HEK293 (cell line): ENCODE results near the gene CRB2.

Source experiments
- CTCF ChIA-PET: fragments of 350-600 bp; formaldehyde crosslinking; extraction: SDS; loops from one replicate; lab custom pipeline; 2021; ENCODE audit warnings: antibody characterized with exemption; lab: Yijun Ruan, JAX
- POLR2A ChIA-PET: fragments of 300-600 bp; formaldehyde crosslinking; extraction: SDS; loops from one replicate; lab custom pipeline; 2020; ENCODE audit warnings: antibody characterized with exemption, inconsistent platforms; lab: Yijun Ruan, JAX
- H3K27ac ChIP-seq: fragments of 200-500 bp; sonication (Bioruptor generic); 2 replicates; pipeline ENCODE4 v1.5.1; 2014; ENCODE audit warnings: low read depth, low read length, control low read depth, inconsistent platforms; ENCODE audit errors: extremely low read depth
- H3K36me3 ChIP-seq, 2 experiments: fragments of 200-500 bp in 1 of 2; sonication (Bioruptor generic) in 1 of 2; 1 replicate in 1 of 2; 2 replicates in 1 of 2; pipeline ENCODE4 v1.5.1; 2014 to 2017; ENCODE audit warnings: inconsistent platforms in 2 of 2, low read length in 2 of 2; ENCODE audit not compliant: control insufficient read depth in 2 of 2, insufficient read depth in 1 of 2
- H3K4me1 ChIP-seq: fragments of 200-500 bp; sonication (Bioruptor generic); 2 replicates; pipeline ENCODE4 v1.5.1; 2014; ENCODE audit warnings: mild to moderate bottlenecking, low read length, inconsistent platforms; ENCODE audit not compliant: control insufficient read depth, insufficient read depth
- H3K4me3 ChIP-seq: 2 replicates; pipeline ENCODE4 v1.5.1; 2011; ENCODE audit warnings: low read depth, mild to moderate bottlenecking, control low read depth, low read length, moderate library complexity
- H3K9me3 ChIP-seq: fragments of 200-500 bp; sonication (Bioruptor generic); 2 replicates; pipeline ENCODE4 v1.5.1; 2014; ENCODE audit warnings: low read depth, low read length, inconsistent platforms; ENCODE audit not compliant: control insufficient read depth, insufficient read depth
- EGR2 ChIP-seq: fragments of 450-650 bp; formaldehyde crosslinking; IDR thresholded peaks from 2 replicates; pipeline ENCODE4 v1.5.1; 2016; ENCODE audit warnings: low read depth, missing biosample characterization, missing genetic modification characterization
- GLIS2 ChIP-seq: fragments of 450-650 bp; formaldehyde crosslinking; IDR thresholded peaks from 2 replicates; pipeline ENCODE4 v1.5.1; 2016; ENCODE audit warnings: missing biosample characterization, missing genetic modification characterization
- IKZF3 ChIP-seq: fragments of 450-650 bp; IDR thresholded peaks from 2 replicates; pipeline ENCODE4 v1.5.0; 2018; ENCODE audit warnings: missing biosample characterization, mild to moderate bottlenecking, missing genetic modification characterization, moderate library complexity
- RBAK ChIP-seq: fragments of 450-650 bp; formaldehyde crosslinking; IDR thresholded peaks from 2 replicates; pipeline ENCODE4 v1.5.1; 2016; ENCODE audit warnings: missing biosample characterization, missing genetic modification characterization
- WT1 ChIP-seq: fragments of 450-650 bp; formaldehyde crosslinking; IDR thresholded peaks from 2 replicates; pipeline ENCODE4 v1.5.1; 2016; ENCODE audit warnings: missing biosample characterization, missing genetic modification characterization
- ZBTB17 ChIP-seq: fragments of 450-650 bp; formaldehyde crosslinking; IDR thresholded peaks from 2 replicates; pipeline ENCODE4 v1.5.1; 2016; ENCODE audit warnings: missing biosample characterization, missing genetic modification characterization
- ZBTB20 ChIP-seq: fragments of 450-650 bp; formaldehyde crosslinking; IDR thresholded peaks from 2 replicates; pipeline ENCODE4 v1.5.1; 2016; ENCODE audit warnings: missing biosample characterization, missing genetic modification characterization
- ZFHX2 ChIP-seq: fragments of 450-650 bp; formaldehyde crosslinking; conservative IDR thresholded peaks from 2 replicates; pipeline ENCODE4 v1.5.1; 2016; ENCODE audit warnings: missing biosample characterization, missing genetic modification characterization
- ZNF121 ChIP-seq: fragments of 450-650 bp; formaldehyde crosslinking; IDR thresholded peaks from 2 replicates; pipeline ENCODE4 v1.5.1; 2016; ENCODE audit warnings: missing biosample characterization, missing genetic modification characterization
- ZNF140 ChIP-seq: fragments of 450-650 bp; formaldehyde crosslinking; IDR thresholded peaks from 2 replicates; pipeline ENCODE4 v1.5.1; 2016; ENCODE audit warnings: missing biosample characterization, missing genetic modification characterization
- ZNF175 ChIP-seq: fragments of 450-650 bp; formaldehyde crosslinking; IDR thresholded peaks from 2 replicates; pipeline ENCODE4 v1.5.1; 2016; ENCODE audit warnings: missing biosample characterization, missing genetic modification characterization
- ZNF223 ChIP-seq: fragments of 450-650 bp; formaldehyde crosslinking; IDR thresholded peaks from 2 replicates; pipeline ENCODE4 v1.5.1; 2016; ENCODE audit warnings: missing biosample characterization, missing genetic modification characterization
- ZNF324 ChIP-seq: fragments of 450-650 bp; formaldehyde crosslinking; IDR thresholded peaks from 2 replicates; pipeline ENCODE4 v1.5.1; 2016; ENCODE audit warnings: missing biosample characterization, missing genetic modification characterization
- ZNF521 ChIP-seq: fragments of 450-650 bp; formaldehyde crosslinking; IDR thresholded peaks from 2 replicates; pipeline ENCODE4 v1.5.1; 2017; ENCODE audit warnings: missing biosample characterization, mild to moderate bottlenecking, missing genetic modification characterization
- ZNF600 ChIP-seq: fragments of 450-650 bp; formaldehyde crosslinking; IDR thresholded peaks from 2 replicates; pipeline ENCODE4 v1.5.1; 2016; ENCODE audit warnings: missing biosample characterization, missing genetic modification characterization
- ZNF664 ChIP-seq: fragments of 450-650 bp; formaldehyde crosslinking; IDR thresholded peaks from 2 replicates; pipeline ENCODE4 v1.5.1; 2016; ENCODE audit warnings: missing biosample characterization, missing genetic modification characterization
- ZNF707 ChIP-seq: fragments of 450-650 bp; formaldehyde crosslinking; IDR thresholded peaks from 2 replicates; pipeline ENCODE4 v1.5.1; 2016; ENCODE audit warnings: missing biosample characterization, missing genetic modification characterization
- ZNF76 ChIP-seq: fragments of 450-650 bp; formaldehyde crosslinking; IDR thresholded peaks from 2 replicates; pipeline ENCODE4; 2016; ENCODE audit warnings: low read depth, missing biosample characterization, missing genetic modification characterization, borderline replicate concordance
- ZNF785 ChIP-seq: fragments of 450-650 bp; formaldehyde crosslinking; IDR thresholded peaks from 2 replicates; pipeline ENCODE4 v1.5.1; 2016; ENCODE audit warnings: missing biosample characterization, missing genetic modification characterization
- ZNF792 ChIP-seq: fragments of 450-650 bp; formaldehyde crosslinking; IDR thresholded peaks from 2 replicates; pipeline ENCODE4 v1.5.1; 2016; ENCODE audit warnings: missing biosample characterization, missing genetic modification characterization
- TF ChIP-seq, protein P1 (sequence below): fragments of 450-650 bp; formaldehyde crosslinking; IDR thresholded peaks from 2 replicates; pipeline ENCODE4 v1.5.1; 2016; ENCODE audit warnings: missing biosample characterization, missing genetic modification characterization
- TF ChIP-seq, protein P2 (sequence below): fragments of 450-650 bp; formaldehyde crosslinking; IDR thresholded peaks from 2 replicates; pipeline ENCODE4 v1.5.1; 2016; ENCODE audit warnings: missing biosample characterization, missing genetic modification characterization, borderline replicate concordance
- TF ChIP-seq, protein P3 (sequence below): fragments of 450-650 bp; formaldehyde crosslinking; IDR thresholded peaks from 2 replicates; pipeline ENCODE4; 2016; ENCODE audit warnings: missing biosample characterization, missing genetic modification characterization
- TF ChIP-seq, protein P4 (sequence below): fragments of 450-650 bp; formaldehyde crosslinking; IDR thresholded peaks from 2 replicates; pipeline ENCODE4 v1.5.1; 2016; ENCODE audit warnings: missing biosample characterization, missing genetic modification characterization

CRB2 gene

DNA sequence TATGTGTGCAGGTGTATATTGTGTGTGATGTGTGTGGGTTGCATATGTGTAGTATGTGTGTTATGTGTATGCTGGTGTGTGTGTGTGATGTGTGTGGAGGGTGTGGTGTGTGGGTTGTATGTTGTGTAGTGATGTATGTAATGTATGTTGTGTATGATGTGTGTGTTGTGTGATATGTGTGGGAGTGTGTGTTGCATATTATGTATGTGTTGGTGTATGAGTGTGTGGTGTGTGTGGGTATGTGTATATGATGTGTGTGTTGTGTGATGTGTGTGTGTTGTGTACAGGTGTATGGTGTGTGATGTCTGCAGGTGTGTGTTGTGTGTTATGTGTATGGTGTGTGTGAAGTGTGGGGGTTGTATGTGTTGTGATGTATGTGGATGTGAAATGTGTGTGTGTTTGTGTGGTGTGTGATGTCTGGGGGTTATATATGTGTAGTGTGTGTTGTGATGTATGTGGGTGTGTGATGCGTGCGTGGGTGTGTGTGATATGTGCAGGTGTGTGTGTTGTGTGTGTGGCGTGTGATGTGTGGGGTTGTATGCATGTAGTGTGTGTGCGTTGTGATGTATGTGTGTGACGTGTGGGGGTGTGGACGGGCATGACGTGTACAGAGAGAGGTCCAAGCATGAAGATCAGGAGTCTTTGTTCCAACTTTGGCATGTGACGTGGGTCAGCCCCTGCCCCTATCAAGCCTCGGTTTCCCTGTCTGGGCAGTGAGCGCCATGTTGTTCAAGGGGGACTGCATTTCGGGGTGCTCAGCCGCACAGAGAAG is 8.5 kb upstream of the CRB2 start:
- ChIA-PET CTCF (interaction anchor here (1.0 to 4.2 kb wide), 6 partner anchors 8 to 266 kb away, joined by 3 to 83 read pairs (median 8); no protein-coding TSS in a partner anchor), POLR2A (no interaction called here)
- TF ChIP-seq ZNF140 (tag by site-specific recombination) (no peak), ZFHX2 (tag by site-specific recombination) (peak; percentile 57; the same call in 1 of the 2 replicates), ZNF76 (0 out of 2 replicates have a peak, but pooled peaks have one; percentile 23), ZBTB20 (tag by site-specific recombination) (peak; percentile 17; the same call in 1 of the 2 replicates), RBAK (tag by site-specific recombination) (no peak), ZNF175 (0 out of 2 replicates have a peak, but pooled peaks have one; percentile 82), ZNF785 (peak; percentile 23; the same call in 1 of the 2 replicates), EGR2 (tag by site-specific recombination) (peak; percentile 11; the same call in 1 of the 2 replicates), ZNF707 (tag by site-specific recombination) (0 out of 2 replicates have a peak, but pooled peaks have one; percentile 9), ZNF223 (tag by site-specific recombination) (no peak)
- no peaks in the 10 kb centered on the region for H3K9me3 ChIP-seq
- H3K36me3 ChIP-seq: no peaks in the 10 kb centered on the region
- H3K4me1 ChIP-seq: no peaks in the 10 kb centered on the region
- no peak overlapping the region for H3K27ac ChIP-seq
- H3K4me3 ChIP-seq: no peak overlapping the region

DNA sequence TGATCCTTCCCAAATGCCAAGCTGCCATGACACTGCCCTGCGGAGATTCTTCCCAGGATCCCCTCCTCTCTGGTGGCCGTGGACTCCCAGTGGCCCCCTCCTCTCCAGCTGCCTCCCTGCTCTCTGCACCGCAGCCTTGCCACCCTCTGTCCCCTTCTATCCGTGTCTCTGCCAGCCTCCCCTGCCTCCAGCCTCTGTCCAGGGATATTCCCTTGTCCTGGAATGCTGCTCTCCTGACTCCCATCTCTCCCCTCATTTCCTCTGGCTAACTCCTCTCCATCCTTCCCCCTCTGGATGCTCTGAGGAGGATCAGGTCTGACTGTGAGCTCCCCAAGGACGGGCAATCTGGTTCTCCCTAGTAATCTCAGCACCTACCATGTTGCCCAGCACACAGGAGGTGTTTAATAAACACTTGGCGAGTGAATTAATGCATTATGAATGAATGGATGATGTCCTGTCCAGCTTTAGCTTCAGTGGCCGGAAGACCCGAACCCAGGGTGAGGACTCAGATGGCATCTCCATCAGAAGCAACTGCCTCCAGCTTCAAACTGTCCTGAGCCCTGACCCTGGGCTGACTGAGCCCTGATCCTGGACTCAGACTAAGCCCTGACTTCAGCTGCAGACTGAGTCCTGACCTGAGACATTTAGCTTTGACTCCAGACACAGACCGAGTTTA is 7.5 kb upstream of the CRB2 start:
- no peak overlapping the region for H3K27ac ChIP-seq
- ChIA-PET CTCF (interaction anchor here (0.6 to 4.2 kb wide), 21 partner anchors 9 to 1124 kb away, joined by 3 to 83 read pairs (median 6); no protein-coding TSS in a partner anchor), POLR2A (no interaction called here)
- no peak overlapping the region for H3K4me3 ChIP-seq
- no peaks in the 10 kb centered on the region for H3K36me3 ChIP-seq
- H3K4me1 ChIP-seq: no peaks in the 10 kb centered on the region
- no peaks in the 10 kb centered on the region for H3K9me3 ChIP-seq
- TF ChIP-seq ZNF664 (tag by site-specific recombination): no peak
- TF ChIP-seq, protein P1, sequence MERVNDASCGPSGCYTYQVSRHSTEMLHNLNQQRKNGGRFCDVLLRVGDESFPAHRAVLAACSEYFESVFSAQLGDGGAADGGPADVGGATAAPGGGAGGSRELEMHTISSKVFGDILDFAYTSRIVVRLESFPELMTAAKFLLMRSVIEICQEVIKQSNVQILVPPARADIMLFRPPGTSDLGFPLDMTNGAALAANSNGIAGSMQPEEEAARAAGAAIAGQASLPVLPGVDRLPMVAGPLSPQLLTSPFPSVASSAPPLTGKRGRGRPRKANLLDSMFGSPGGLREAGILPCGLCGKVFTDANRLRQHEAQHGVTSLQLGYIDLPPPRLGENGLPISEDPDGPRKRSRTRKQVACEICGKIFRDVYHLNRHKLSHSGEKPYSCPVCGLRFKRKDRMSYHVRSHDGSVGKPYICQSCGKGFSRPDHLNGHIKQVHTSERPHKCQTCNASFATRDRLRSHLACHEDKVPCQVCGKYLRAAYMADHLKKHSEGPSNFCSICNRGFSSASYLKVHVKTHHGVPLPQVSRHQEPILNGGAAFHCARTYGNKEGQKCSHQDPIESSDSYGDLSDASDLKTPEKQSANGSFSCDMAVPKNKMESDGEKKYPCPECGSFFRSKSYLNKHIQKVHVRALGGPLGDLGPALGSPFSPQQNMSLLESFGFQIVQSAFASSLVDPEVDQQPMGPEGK: peak; percentile 17; the same call in 1 of the 2 replicates
- TF ChIP-seq ZNF521 (tag by site-specific recombination): no peak
- TF ChIP-seq ZNF600 (tag by site-specific recombination): peak; percentile 48
- TF ChIP-seq, protein P2, sequence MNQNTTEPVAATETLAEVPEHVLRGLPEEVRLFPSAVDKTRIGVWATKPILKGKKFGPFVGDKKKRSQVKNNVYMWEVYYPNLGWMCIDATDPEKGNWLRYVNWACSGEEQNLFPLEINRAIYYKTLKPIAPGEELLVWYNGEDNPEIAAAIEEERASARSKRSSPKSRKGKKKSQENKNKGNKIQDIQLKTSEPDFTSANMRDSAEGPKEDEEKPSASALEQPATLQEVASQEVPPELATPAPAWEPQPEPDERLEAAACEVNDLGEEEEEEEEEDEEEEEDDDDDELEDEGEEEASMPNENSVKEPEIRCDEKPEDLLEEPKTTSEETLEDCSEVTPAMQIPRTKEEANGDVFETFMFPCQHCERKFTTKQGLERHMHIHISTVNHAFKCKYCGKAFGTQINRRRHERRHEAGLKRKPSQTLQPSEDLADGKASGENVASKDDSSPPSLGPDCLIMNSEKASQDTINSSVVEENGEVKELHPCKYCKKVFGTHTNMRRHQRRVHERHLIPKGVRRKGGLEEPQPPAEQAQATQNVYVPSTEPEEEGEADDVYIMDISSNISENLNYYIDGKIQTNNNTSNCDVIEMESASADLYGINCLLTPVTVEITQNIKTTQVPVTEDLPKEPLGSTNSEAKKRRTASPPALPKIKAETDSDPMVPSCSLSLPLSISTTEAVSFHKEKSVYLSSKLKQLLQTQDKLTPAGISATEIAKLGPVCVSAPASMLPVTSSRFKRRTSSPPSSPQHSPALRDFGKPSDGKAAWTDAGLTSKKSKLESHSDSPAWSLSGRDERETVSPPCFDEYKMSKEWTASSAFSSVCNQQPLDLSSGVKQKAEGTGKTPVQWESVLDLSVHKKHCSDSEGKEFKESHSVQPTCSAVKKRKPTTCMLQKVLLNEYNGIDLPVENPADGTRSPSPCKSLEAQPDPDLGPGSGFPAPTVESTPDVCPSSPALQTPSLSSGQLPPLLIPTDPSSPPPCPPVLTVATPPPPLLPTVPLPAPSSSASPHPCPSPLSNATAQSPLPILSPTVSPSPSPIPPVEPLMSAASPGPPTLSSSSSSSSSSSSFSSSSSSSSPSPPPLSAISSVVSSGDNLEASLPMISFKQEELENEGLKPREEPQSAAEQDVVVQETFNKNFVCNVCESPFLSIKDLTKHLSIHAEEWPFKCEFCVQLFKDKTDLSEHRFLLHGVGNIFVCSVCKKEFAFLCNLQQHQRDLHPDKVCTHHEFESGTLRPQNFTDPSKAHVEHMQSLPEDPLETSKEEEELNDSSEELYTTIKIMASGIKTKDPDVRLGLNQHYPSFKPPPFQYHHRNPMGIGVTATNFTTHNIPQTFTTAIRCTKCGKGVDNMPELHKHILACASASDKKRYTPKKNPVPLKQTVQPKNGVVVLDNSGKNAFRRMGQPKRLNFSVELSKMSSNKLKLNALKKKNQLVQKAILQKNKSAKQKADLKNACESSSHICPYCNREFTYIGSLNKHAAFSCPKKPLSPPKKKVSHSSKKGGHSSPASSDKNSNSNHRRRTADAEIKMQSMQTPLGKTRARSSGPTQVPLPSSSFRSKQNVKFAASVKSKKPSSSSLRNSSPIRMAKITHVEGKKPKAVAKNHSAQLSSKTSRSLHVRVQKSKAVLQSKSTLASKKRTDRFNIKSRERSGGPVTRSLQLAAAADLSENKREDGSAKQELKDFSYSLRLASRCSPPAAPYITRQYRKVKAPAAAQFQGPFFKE (tag by site-specific recombination): no peak
- peak; percentile 30 for TF ChIP-seq GLIS2 (tag by site-specific recombination)
- TF ChIP-seq ZNF792 (tag by site-specific recombination): no peak
- no peak for TF ChIP-seq ZNF121 (tag by site-specific recombination)
- TF ChIP-seq ZBTB17 (tag by site-specific recombination): peak; percentile 69
- TF ChIP-seq IKZF3 (tag by site-specific recombination): 0 out of 2 replicates have a peak, but pooled peaks have one; percentile 27
- no peak for TF ChIP-seq ZNF324 (tag by site-specific recombination)
- TF ChIP-seq, protein P3, sequence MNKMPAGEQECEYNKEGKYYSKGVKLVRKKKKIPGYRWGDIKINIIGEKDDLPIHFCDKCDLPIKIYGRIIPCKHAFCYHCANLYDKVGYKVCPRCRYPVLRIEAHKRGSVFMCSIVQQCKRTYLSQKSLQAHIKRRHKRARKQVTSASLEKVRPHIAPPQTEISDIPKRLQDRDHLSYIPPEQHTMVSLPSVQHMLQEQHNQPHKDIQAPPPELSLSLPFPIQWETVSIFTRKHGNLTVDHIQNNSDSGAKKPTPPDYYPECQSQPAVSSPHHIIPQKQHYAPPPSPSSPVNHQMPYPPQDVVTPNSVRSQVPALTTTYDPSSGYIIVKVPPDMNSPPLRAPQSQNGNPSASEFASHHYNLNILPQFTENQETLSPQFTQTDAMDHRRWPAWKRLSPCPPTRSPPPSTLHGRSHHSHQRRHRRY (tag by site-specific recombination): no peak
- TF ChIP-seq, protein P4, sequence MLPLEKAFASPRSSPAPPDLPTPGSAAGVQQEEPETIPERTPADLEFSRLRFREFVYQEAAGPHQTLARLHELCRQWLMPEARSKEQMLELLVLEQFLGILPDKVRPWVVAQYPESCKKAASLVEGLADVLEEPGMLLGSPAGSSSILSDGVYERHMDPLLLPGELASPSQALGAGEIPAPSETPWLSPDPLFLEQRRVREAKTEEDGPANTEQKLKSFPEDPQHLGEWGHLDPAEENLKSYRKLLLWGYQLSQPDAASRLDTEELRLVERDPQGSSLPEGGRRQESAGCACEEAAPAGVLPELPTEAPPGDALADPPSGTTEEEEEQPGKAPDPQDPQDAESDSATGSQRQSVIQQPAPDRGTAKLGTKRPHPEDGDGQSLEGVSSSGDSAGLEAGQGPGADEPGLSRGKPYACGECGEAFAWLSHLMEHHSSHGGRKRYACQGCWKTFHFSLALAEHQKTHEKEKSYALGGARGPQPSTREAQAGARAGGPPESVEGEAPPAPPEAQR (tag by site-specific recombination): no peak
- TF ChIP-seq WT1 (tag by site-specific recombination): 0 out of 2 replicates have a peak, but pooled peaks have one; percentile 15
